ENCODE measurements around the gene KRT32.

Gene KRT32

GRCh38 chr17:41486316-41486715 lies 19.1 kb upstream of the KRT32 start:
- no peak for TF ChIP-seq CTCF (conservative IDR thresholded peaks at IDR 0.05; ENCODE audit: low read depth, low read length)
- H3K4me3 ChIP-seq (ENCODE audit: low read depth, low read length) = no peak overlapping the region
- DNase-seq (ENCODE audit: low read depth) = no peak

- no peak for TF ChIP-seq CTCF (conservative IDR thresholded peaks at IDR 0.05; ENCODE audit: low read depth, low read length)
- DNase-seq (ENCODE audit: low read depth) = no peak
Measured at GRCh38 chr17:41484920-41485904, 18.0 kb upstream of the KRT32 start.

GRCh38 chr17:41483991-41484826 lies 17.0 kb upstream of the KRT32 start:
- no peak for DNase-seq (ENCODE audit: low read depth)
- TF ChIP-seq CTCF (conservative IDR thresholded peaks at IDR 0.05; ENCODE audit: low read depth, low read length) = no peak
- H3K4me3 ChIP-seq (ENCODE audit: low read depth, low read length) = no peak overlapping the region

More at GRCh38 chr17:41484920-41485904, 18.0 kb upstream of the KRT32 start:
- no peak overlapping the region for H3K4me3 ChIP-seq (ENCODE audit: low read depth, low read length)

GRCh38 chr17:41483531-41483930 lies 16.3 kb upstream of the KRT32 start:
- no peak overlapping the region for H3K4me3 ChIP-seq (ENCODE audit: low read depth, low read length)
- no peak for TF ChIP-seq CTCF (conservative IDR thresholded peaks at IDR 0.05; ENCODE audit: low read depth, low read length)

GRCh38 chr17:41481036-41481435 lies 13.8 kb upstream of the KRT32 start, which contains the start of gene KRT35:
Gene KRT35, minus strand, starts transcription at chr17:41481151. Its CDS starts 54 bp downstream, at chr17:41481097.
- TF ChIP-seq CTCF (conservative IDR thresholded peaks at IDR 0.05; ENCODE audit: low read depth, low read length) = no peak
- H3K4me3 ChIP-seq (ENCODE audit: low read depth, low read length) = no peak within 1 kb of the TSS
- no peak for DNase-seq (ENCODE audit: low read depth)

More at GRCh38 chr17:41483531-41483930, 16.3 kb upstream of the KRT32 start:
- no peak for DNase-seq (ENCODE audit: low read depth)

- H3K4me3 ChIP-seq (ENCODE audit: low read depth, low read length) = no peak overlapping the region
- no peak for TF ChIP-seq CTCF (conservative IDR thresholded peaks at IDR 0.05; ENCODE audit: low read depth, low read length)
Measured at GRCh38 chr17:41480581-41480980, 13.4 kb upstream of the KRT32 start.

More at GRCh38 chr17:41480581-41480980, 13.4 kb upstream of the KRT32 start:
- no peak for DNase-seq (ENCODE audit: low read depth)
